Neural progenitor cell (in vitro differentiated cells): ENCODE results near the gene AP2A2. TPM values are rescaled to one million over a fixed set of nuclear protein-coding genes. Genes with fewer than 3 reads are reported as not detected.

Experiments
- DNase-seq: peaks from one replicate; pipeline ENCODE4 v3.0.0-alpha.2; 2016; ENCODE audit warnings: low spot score
- H2AFZ ChIP-seq: fragments of 200-600 bp; sonication (generic); replicated peaks from 2 replicates; pipeline ENCODE4 v1.6.1; 2016; ENCODE audit warnings: antibody characterized with exemption
- H3F3A ChIP-seq: fragments of 200-600 bp; sonication (generic); 2 replicates; pipeline ENCODE4 v1.6.1; 2016; ENCODE audit warnings: antibody characterized with exemption, low read depth
- H3K27ac ChIP-seq: fragments of 200-600 bp; sonication (generic); 2 replicates; pipeline ENCODE4 v1.5.1; 2016; ENCODE audit warnings: mild to moderate bottlenecking
- H3K27me3 ChIP-seq: fragments of 200-600 bp; sonication (generic); 2 replicates; pipeline ENCODE4 v1.6.1; 2016; ENCODE audit warnings: mild to moderate bottlenecking, moderate library complexity
- H3K36me3 ChIP-seq: fragments of 200-600 bp; sonication (generic); 2 replicates; pipeline ENCODE4 v1.5.1; 2016
- H3K4me1 ChIP-seq: fragments of 200-600 bp; sonication (generic); 2 replicates; pipeline ENCODE4 v1.6.1; 2016; ENCODE audit warnings: mixed run types
- H3K4me2 ChIP-seq: fragments of 200-600 bp; sonication (generic); 2 replicates; pipeline ENCODE4 v1.6.1; 2016
- H3K4me3 ChIP-seq: fragments of 200-600 bp; sonication (generic); 2 replicates; pipeline ENCODE4 v1.5.1; 2016
- H3K79me2 ChIP-seq: fragments of 200-600 bp; sonication (generic); 2 replicates; pipeline ENCODE4 v1.6.1; 2016; ENCODE audit warnings: low read depth
- H3K9ac ChIP-seq: fragments of 200-600 bp; sonication (generic); 2 replicates; pipeline ENCODE4 v1.6.1; 2016
- H3K9me3 ChIP-seq: fragments of 200-600 bp; sonication (generic); 2 replicates; pipeline ENCODE4 v1.5.1; 2016; ENCODE audit warnings: low read depth
- H4K20me1 ChIP-seq: fragments of 200-600 bp; sonication (generic); 2 replicates; pipeline ENCODE4 v1.6.1; 2016; ENCODE audit warnings: low read depth
- H3K27ac Mint-ChIP-seq: 3 replicates; pipeline ENCODE4 v1.8.0; 2021; ENCODE audit warnings: mixed read lengths
- H3K27me3 Mint-ChIP-seq: 2 replicates; pipeline ENCODE4 v1.8.0; 2022; ENCODE audit warnings: low read depth, mild to moderate bottlenecking, inconsistent platforms, moderate library complexity, mixed read lengths; ENCODE audit not compliant: insufficient read depth
- H3K36me3 Mint-ChIP-seq: 3 replicates; pipeline ENCODE4 v1.8.0; 2021; ENCODE audit warnings: mixed read lengths
- H3K4me1 Mint-ChIP-seq: 3 replicates; pipeline ENCODE4 v1.8.0; 2021; ENCODE audit warnings: mixed read lengths
- H3K4me3 Mint-ChIP-seq: 3 replicates; pipeline ENCODE4 v1.8.0; 2021; ENCODE audit warnings: mild to moderate bottlenecking, moderate library complexity, mixed read lengths
- H3K9me3 Mint-ChIP-seq: 3 replicates; pipeline ENCODE4 v1.8.0; 2020; ENCODE audit warnings: mixed read lengths
- CTCF ChIP-seq: fragments of 200-600 bp; sonication (generic); IDR thresholded peaks from 2 replicates; pipeline ENCODE4 v1.5.1; 2017; ENCODE audit warnings: antibody characterized with exemption, mild to moderate bottlenecking
- EZH2 ChIP-seq: fragments of 200-600 bp; sonication (generic); IDR thresholded peaks from 2 replicates; pipeline ENCODE4 v1.6.1; 2017; ENCODE audit warnings: antibody characterized with exemption, mild to moderate bottlenecking, moderate library complexity
- EZH2phosphoT487 ChIP-seq: fragments of 200-600 bp; sonication (generic); IDR thresholded peaks from 2 replicates; pipeline ENCODE4 v1.6.1; 2017; ENCODE audit warnings: antibody characterized with exemption
- total RNA-seq: library from RNA; depleted of rRNA; stranded (reverse); fragments of >200 nt; gene quantifications from 2 replicates; pipeline ENCODE4 v1.2.3, GENCODE V29; 2015; ENCODE audit warnings: low replicate concordance

The AP2A2 gene
- total RNA-seq, 1 donor from 2014 or later: 67.5 TPM

- no peaks in the 10 kb centered on the region for H3K27me3 ChIP-seq
- Mint-ChIP-seq H3K27me3 (peaks cover 4% of the 10 kb centered on the region), H3K4me1 (peaks cover 3% of the 10 kb centered on the region), H3K9me3 (peaks cover 5% of the 10 kb centered on the region), H3K4me3 (no peak overlapping the region), H3K36me3 (peaks cover 31% of the 10 kb centered on the region), H3K27ac (peak overlapping the region; percentile 50)
- TF ChIP-seq CTCF (no peak), EZH2phosphoT487 (no peak), EZH2 (no peak)
- no peak overlapping the region for H2AFZ ChIP-seq
- H3K4me3 ChIP-seq: no peak overlapping the region
- H3K9ac ChIP-seq: no peak overlapping the region
- no peak overlapping the region for H3K27ac ChIP-seq
- H4K20me1 ChIP-seq: no peaks in the 10 kb centered on the region
- no peak for DNase-seq
- no peaks in the 10 kb centered on the region for H3K9me3 ChIP-seq
- no peaks in the 10 kb centered on the region for H3F3A ChIP-seq
- no peaks in the 10 kb centered on the region for H3K36me3 ChIP-seq
- H3K4me2 ChIP-seq: no peak overlapping the region
- H3K4me1 ChIP-seq: no peaks in the 10 kb centered on the region
- peaks cover 5% of the 10 kb centered on the region for H3K79me2 ChIP-seq
These were observed 42.5 kb downstream of the AP2A2 start for GRCh38 chr11:967995-968751.

GRCh38 chr11:968822-969221 is 43.2 kb downstream of the AP2A2 start:
- TF ChIP-seq CTCF (no peak), EZH2 (no peak), EZH2phosphoT487 (no peak)
- Mint-ChIP-seq H3K4me1 (peaks cover 3% of the 10 kb centered on the region), H3K27ac (peak overlapping the region; percentile 50), H3K9me3 (peaks cover 5% of the 10 kb centered on the region), H3K27me3 (peaks cover 4% of the 10 kb centered on the region), H3K4me3 (no peak overlapping the region), H3K36me3 (peaks cover 27% of the 10 kb centered on the region)
- no peaks in the 10 kb centered on the region for H4K20me1 ChIP-seq
- no peaks in the 10 kb centered on the region for H3K9me3 ChIP-seq
- no peak overlapping the region for H3K4me2 ChIP-seq
- H3K9ac ChIP-seq: no peak overlapping the region
- no peaks in the 10 kb centered on the region for H3K4me1 ChIP-seq
- no peaks in the 10 kb centered on the region for H3K36me3 ChIP-seq
- H3K79me2 ChIP-seq: peaks cover 5% of the 10 kb centered on the region
- no peak overlapping the region for H3K4me3 ChIP-seq
- DNase-seq: no peak
- H3K27me3 ChIP-seq: no peaks in the 10 kb centered on the region
- H2AFZ ChIP-seq: no peak overlapping the region
- no peaks in the 10 kb centered on the region for H3F3A ChIP-seq
- no peak overlapping the region for H3K27ac ChIP-seq

GRCh38 chr11:969651-970205 is 44.1 kb downstream of the AP2A2 start:
- Histone ChIP-seq H3K27me3 (no peaks in the 10 kb centered on the region), H3K79me2 (peaks cover 5% of the 10 kb centered on the region), H3K9ac (no peak overlapping the region), H3K4me2 (no peak overlapping the region), H3K36me3 (no peaks in the 10 kb centered on the region), H3K4me3 (no peak overlapping the region), H3K9me3 (no peaks in the 10 kb centered on the region), H3F3A (no peaks in the 10 kb centered on the region), H3K4me1 (no peaks in the 10 kb centered on the region), H4K20me1 (no peaks in the 10 kb centered on the region), H2AFZ (no peak overlapping the region), H3K27ac (no peak overlapping the region)
- H3K9me3 Mint-ChIP-seq: no peaks in the 10 kb centered on the region
- peaks cover 3% of the 10 kb centered on the region for H3K4me1 Mint-ChIP-seq
- H3K36me3 Mint-ChIP-seq: peaks cover 19% of the 10 kb centered on the region
- H3K4me3 Mint-ChIP-seq: no peak overlapping the region
- H3K27ac Mint-ChIP-seq: no peak overlapping the region
- H3K27me3 Mint-ChIP-seq: peaks cover 2% of the 10 kb centered on the region
- DNase-seq: no peak
- TF ChIP-seq EZH2: no peak
- TF ChIP-seq EZH2phosphoT487: no peak
- no peak for TF ChIP-seq CTCF
